ENCODE results near the gene ADIG. TPM values are rescaled to one million over a fixed set of nuclear protein-coding genes. Genes with fewer than 3 reads are reported as not detected.

The ADIG gene
- total RNA-seq, 4 donors from 2014 or later: not detected

GRCh38 chr20:38628580-38629470 is 47.8 kb downstream of the ADIG start:
- Histone ChIP-seq H3K36me3 (no peaks in the 10 kb centered on the region), H3K27me3 (peaks cover 9% of the 10 kb centered on the region), H3K27ac (no peak overlapping the region), H3K9me3 (no peaks in the 10 kb centered on the region), H3K4me3 (no peak overlapping the region), H3K4me1 (peaks cover 3% of the 10 kb centered on the region)
- no peak for DNase-seq (ENCODE audit: low spot score in 2 of 2)
- TF ChIP-seq POLR2AphosphoS5 (IDR thresholded peaks at IDR 0.05) (no peak), CTCF (IDR thresholded peaks at IDR 0.05) (no peak), POLR2A (IDR thresholded peaks at IDR 0.05) (no peak), EP300 (IDR thresholded peaks at IDR 0.05) (no peak)
- 77% methylated on average over 9 of the region's 9 CpGs for WGBS

DNA sequence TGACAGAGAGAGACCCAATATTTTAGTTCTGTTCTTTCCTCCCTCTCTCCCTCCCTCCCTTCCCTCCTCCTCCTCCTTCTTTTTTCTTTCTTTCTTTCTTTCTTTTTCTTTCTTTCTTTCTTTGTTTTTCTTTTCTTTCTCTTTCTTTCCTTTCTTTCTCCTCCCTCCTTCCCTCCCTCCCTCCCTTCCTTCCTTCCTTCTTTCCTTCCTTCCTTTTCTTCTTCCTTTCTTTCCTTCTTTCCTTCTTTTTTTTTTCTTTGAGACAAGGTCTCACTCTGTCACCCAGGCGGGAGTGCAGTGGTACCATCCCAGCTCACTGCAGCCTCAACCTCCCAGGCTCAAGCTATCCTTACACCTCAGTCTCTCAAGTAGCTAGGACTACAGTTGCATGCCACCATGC is 49.0 kb downstream of the ADIG start:
- no peak for DNase-seq (ENCODE audit: low spot score in 2 of 2)
- H3K27me3 ChIP-seq: peaks cover 20% of the 10 kb centered on the region
- no peak overlapping the region for H3K27ac ChIP-seq
- no peak for TF ChIP-seq POLR2A (IDR thresholded peaks at IDR 0.05)
- H3K36me3 ChIP-seq: no peaks in the 10 kb centered on the region
- H3K9me3 ChIP-seq: no peaks in the 10 kb centered on the region
- H3K4me1 ChIP-seq: peaks cover 3% of the 10 kb centered on the region
- WGBS: 94% methylated on average over 1 of the region's 1 CpG
- H3K4me3 ChIP-seq: no peak overlapping the region

DNA sequence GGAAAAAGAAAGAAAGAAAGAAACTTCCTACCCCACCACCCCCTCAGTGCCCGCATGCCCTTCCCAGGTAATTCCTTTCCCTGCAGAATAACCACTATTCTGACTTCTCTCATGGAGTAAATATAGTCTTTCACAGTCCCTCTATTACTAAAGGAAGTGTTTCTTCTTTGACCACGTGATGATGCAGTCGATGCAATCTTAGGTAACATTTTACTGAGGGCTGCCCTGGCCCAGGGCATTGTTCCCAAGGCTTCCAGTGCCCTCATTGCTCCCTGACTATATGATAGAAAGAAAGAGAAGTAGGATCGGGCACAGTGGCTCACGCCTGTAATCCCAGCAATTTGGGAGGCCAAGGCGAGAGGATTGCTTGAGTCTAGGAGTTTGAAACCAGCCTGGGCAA is 49.7 kb downstream of the ADIG start:
- DNase-seq (ENCODE audit: low spot score in 2 of 2): no peak
- peaks cover 21% of the 10 kb centered on the region for H3K27me3 ChIP-seq
- no peak overlapping the region for H3K27ac ChIP-seq
- no peak overlapping the region for H3K4me3 ChIP-seq
- H3K9me3 ChIP-seq: no peaks in the 10 kb centered on the region
- no peak for TF ChIP-seq EP300 (IDR thresholded peaks at IDR 0.05)
- TF ChIP-seq POLR2A (IDR thresholded peaks at IDR 0.05): no peak
- no peak for TF ChIP-seq POLR2AphosphoS5 (IDR thresholded peaks at IDR 0.05)
- no peak for TF ChIP-seq CTCF (IDR thresholded peaks at IDR 0.05)
- WGBS: 74% methylated on average over 6 of the region's 6 CpGs
- no peaks in the 10 kb centered on the region for H3K36me3 ChIP-seq
- peaks cover 3% of the 10 kb centered on the region for H3K4me1 ChIP-seq

- no peak for TF ChIP-seq CTCF (IDR thresholded peaks at IDR 0.05)
- no peak for TF ChIP-seq EP300 (IDR thresholded peaks at IDR 0.05)
- TF ChIP-seq POLR2A (IDR thresholded peaks at IDR 0.05): no peak
- 64% methylated on average over 5 of the region's 5 CpGs for WGBS
- Histone ChIP-seq H3K9me3 (no peaks in the 10 kb centered on the region), H3K4me3 (no peak overlapping the region), H3K27ac (no peak overlapping the region), H3K4me1 (peaks cover 3% of the 10 kb centered on the region), H3K36me3 (no peaks in the 10 kb centered on the region), H3K27me3 (peaks cover 21% of the 10 kb centered on the region)
- DNase-seq (ENCODE audit: low spot score in 2 of 2): no peak
Observed at GRCh38 chr20:38631155-38632022, 50.4 kb downstream of the ADIG start.

- DNase-seq (ENCODE audit: low spot score in 2 of 2): no peak
- no peaks in the 10 kb centered on the region for H3K9me3 ChIP-seq
- peaks cover 3% of the 10 kb centered on the region for H3K4me1 ChIP-seq
- no peak overlapping the region for H3K27ac ChIP-seq
- no peaks in the 10 kb centered on the region for H3K36me3 ChIP-seq
- H3K27me3 ChIP-seq: peaks cover 21% of the 10 kb centered on the region
- WGBS: 32% methylated on average over 13 of the region's 13 CpGs
- TF ChIP-seq CTCF (IDR thresholded peaks at IDR 0.05) (peak; percentile 22 to 92), POLR2AphosphoS5 (IDR thresholded peaks at IDR 0.05) (no peak)
- no peak overlapping the region for H3K4me3 ChIP-seq
Observed at GRCh38 chr20:38633577-38634093, 52.6 kb downstream of the ADIG start.

Data from suprapubic skin (tissue), 4 donors.